H4 (cell line): Measurements from ENCODE around the gene MBD4. TPM values are rescaled to one million over a fixed set of nuclear protein-coding genes. Genes with fewer than 3 reads are reported as not detected.
"Not testable (repeated sequence)": the region's sequence is repeated elsewhere in the genome, so short reads cannot be mapped to it uniquely, and the experiment has no call there.

Source experiments
- DNase-seq: peaks from one replicate; pipeline ENCODE4 v3.0.0-alpha.2; 2015; ENCODE audit warnings: low spot score
- total RNA-seq: library from RNA; depleted of rRNA; stranded (reverse); fragments of >200 nt; shearing (Covaris generic); gene quantifications from 2 replicates; pipeline ENCODE4 v1.2.3, GENCODE V29; 2014

MBD4 gene
- total RNA-seq, 1 experiment from 2014 or later = 40.5 TPM

GRCh38 chr3:129432036-129432435, 7.7 kb downstream of the MBD4 start:
- no peak for DNase-seq

GRCh38 chr3:129429602-129430001, 10.1 kb downstream of the MBD4 start:
- no peak for DNase-seq

GRCh38 chr3:129429080-129429451, 10.7 kb downstream of the MBD4 start:
- DNase-seq = no peak

- peak; percentile 88 for DNase-seq
These were observed 11.2 kb downstream of the MBD4 start, which contains the start of gene EFCAB12 for GRCh38 chr3:129428376-129429079. EFCAB12 (minus strand) TSS chr3:129428636; CDS start chr3:129428488, 148 bp downstream.

- DNase-seq = no peak
These were observed 11.8 kb downstream of the MBD4 start for GRCh38 chr3:129428007-129428375.

GRCh38 chr3:129425619-129426018, 14.1 kb downstream of the MBD4 start:
- no peak for DNase-seq

- DNase-seq = no peak
These were observed 14.5 kb downstream of the MBD4 start for GRCh38 chr3:129425213-129425612.

- DNase-seq = no peak
These were observed 15.4 kb downstream of the MBD4 start for GRCh38 chr3:129424185-129424841.

- DNase-seq = no peak
These were observed 16.9 kb downstream of the MBD4 start for GRCh38 chr3:129422897-129423296.

- no peak for DNase-seq
These were observed 17.6 kb downstream of the MBD4 start for GRCh38 chr3:129421988-129422745.

GRCh38 chr3:129421236-129421883, 18.4 kb downstream of the MBD4 start:
- no peak for DNase-seq

GRCh38 chr3:129419476-129419875, 20.3 kb downstream of the MBD4 start:
- DNase-seq = no peak

GRCh38 chr3:129418041-129418973, 21.4 kb downstream of the MBD4 start:
- no peak for DNase-seq

GRCh38 chr3:129417326-129417725, 22.4 kb downstream of the MBD4 start:
- DNase-seq = peak; percentile 73

- no peak for DNase-seq
These were observed 23.3 kb downstream of the MBD4 start for GRCh38 chr3:129416415-129416814.

- DNase-seq = no peak
These were observed 23.9 kb downstream of the MBD4 start for GRCh38 chr3:129415830-129416229.

- DNase-seq = no peak
These were observed 24.4 kb downstream of the MBD4 start for GRCh38 chr3:129415378-129415777.

GRCh38 chr3:129413687-129414506, 25.9 kb downstream of the MBD4 start:
- peak; percentile 87 for DNase-seq

GRCh38 chr3:129413238-129413637, 26.5 kb downstream of the MBD4 start:
- DNase-seq = not testable (repeated sequence)

GRCh38 chr3:129412542-129413198, 27.1 kb downstream of the MBD4 start:
- no peak for DNase-seq
